ENCODE measurements around the gene CFAP52. TPM values are rescaled to one million over a fixed set of nuclear protein-coding genes. Genes with fewer than 3 reads are reported as not detected.

CFAP52 gene
- polyA plus RNA-seq, 1 donor (not counting 4 experiments of a cell fraction or from before 2014, with no cell fraction given): 0.08 TPM

GRCh38 chr17:9615486-9615885 lies 39.0 kb downstream of the CFAP52 start:
- no peaks in the 10 kb centered on the region for H3K9me3 ChIP-seq (ENCODE audit: control insufficient read depth, low read depth, low read length)
- H4K20me1 ChIP-seq (ENCODE audit: control insufficient read depth, extremely low read depth, insufficient read depth, low read length): no peaks in the 10 kb centered on the region
- no peaks in the 10 kb centered on the region for H3K4me1 ChIP-seq (ENCODE audit: control insufficient read depth, extremely low read depth, insufficient read depth, low read length)
- no peak overlapping the region for H3K4me3 ChIP-seq (ENCODE audit: control insufficient read depth in 2 of 3, extremely low read depth in 1 of 3, insufficient read depth in 2 of 3, low read depth in 1 of 3, low read length in 3 of 3)
- no peak overlapping the region for H3K9ac ChIP-seq (ENCODE audit: control insufficient read depth, extremely low read depth, insufficient read depth, low read length)
- no peaks in the 10 kb centered on the region for H3K27me3 ChIP-seq (ENCODE audit: control insufficient read depth, extremely low read depth, insufficient read depth, low read length)
- DNase-seq (ENCODE audit: low read depth, low spot score) (no peak), FAIRE-seq (no peak)
- dilution Hi-C loops (cut with MboI; ENCODE audit: extremely low pct_ligation_motif_present, low sequenced_read_pairs): no loop called here
- H3K9me1 ChIP-seq (ENCODE audit: control insufficient read depth, extremely low read depth, insufficient read depth, low read length): no peaks in the 10 kb centered on the region
- no peak overlapping the region for H3K27ac ChIP-seq (ENCODE audit: control insufficient read depth, insufficient read depth, low read length)
- H3K4me2 ChIP-seq (ENCODE audit: control insufficient read depth, extremely low read depth, insufficient read depth, low read depth, low read length): no peak overlapping the region
- no peak overlapping the region for H2AFZ ChIP-seq (ENCODE audit: control insufficient read depth, low read length)
- no peaks in the 10 kb centered on the region for H3K36me3 ChIP-seq (ENCODE audit: control insufficient read depth in 2 of 2, extremely low read depth in 1 of 2, insufficient read depth in 2 of 2, low read length in 2 of 2)
- H3K79me2 ChIP-seq (ENCODE audit: control insufficient read depth, insufficient read depth, low read length): no peaks in the 10 kb centered on the region
- TF ChIP-seq CTCF (optimal IDR thresholded peaks at IDR 0.05 in 1 of 3, IDR thresholded peaks at IDR 0.05 in 1 of 3, conservative IDR thresholded peaks at IDR 0.05 in 1 of 3; ENCODE audit: extremely low read depth in 1 of 3, insufficient read depth in 2 of 3, low read length in 3 of 3): no peak

GRCh38 chr17:9622961-9623360 lies 46.5 kb downstream of the CFAP52 start:
- DNase-seq (ENCODE audit: low read depth, low spot score) (no peak), FAIRE-seq (no peak)
- H3K79me2 ChIP-seq (ENCODE audit: control insufficient read depth, insufficient read depth, low read length): no peaks in the 10 kb centered on the region
- no peaks in the 10 kb centered on the region for H3K36me3 ChIP-seq (ENCODE audit: control insufficient read depth in 2 of 2, extremely low read depth in 1 of 2, insufficient read depth in 2 of 2, low read length in 2 of 2)
- H3K9me1 ChIP-seq (ENCODE audit: control insufficient read depth, extremely low read depth, insufficient read depth, low read length): no peaks in the 10 kb centered on the region
- no peak overlapping the region for H3K9ac ChIP-seq (ENCODE audit: control insufficient read depth, extremely low read depth, insufficient read depth, low read length)
- H3K9me3 ChIP-seq (ENCODE audit: control insufficient read depth, low read depth, low read length): no peaks in the 10 kb centered on the region
- H3K4me1 ChIP-seq (ENCODE audit: control insufficient read depth, extremely low read depth, insufficient read depth, low read length): no peaks in the 10 kb centered on the region
- H2AFZ ChIP-seq (ENCODE audit: control insufficient read depth, low read length): no peak overlapping the region
- no peak overlapping the region for H3K27ac ChIP-seq (ENCODE audit: control insufficient read depth, insufficient read depth, low read length)
- H3K4me3 ChIP-seq (ENCODE audit: control insufficient read depth in 2 of 3, extremely low read depth in 1 of 3, insufficient read depth in 2 of 3, low read depth in 1 of 3, low read length in 3 of 3): no peak overlapping the region
- H4K20me1 ChIP-seq (ENCODE audit: control insufficient read depth, extremely low read depth, insufficient read depth, low read length): no peaks in the 10 kb centered on the region
- TF ChIP-seq EZH2 (IDR thresholded peaks at IDR 0.05; ENCODE audit: low read length) (no peak), CTCF (optimal IDR thresholded peaks at IDR 0.05 in 1 of 3, IDR thresholded peaks at IDR 0.05 in 1 of 3, conservative IDR thresholded peaks at IDR 0.05 in 1 of 3; ENCODE audit: extremely low read depth in 1 of 3, insufficient read depth in 2 of 3, low read length in 3 of 3) (no peak)
- dilution Hi-C loops (cut with MboI; ENCODE audit: extremely low pct_ligation_motif_present, low sequenced_read_pairs): no loop called here
- H3K27me3 ChIP-seq (ENCODE audit: control insufficient read depth, extremely low read depth, insufficient read depth, low read length): no peaks in the 10 kb centered on the region
- no peak overlapping the region for H3K4me2 ChIP-seq (ENCODE audit: control insufficient read depth, extremely low read depth, insufficient read depth, low read depth, low read length)
